Activated CD8-positive, alpha-beta memory T cell treated with anti-CD3 and anti-CD28 coated beads for 1 hour (primary cell): ENCODE measurements around the gene FXYD7.
"Not testable (repeated sequence)": the region's sequence is repeated elsewhere in the genome, so short reads cannot be mapped to it uniquely, and the experiment has no call there.

Source experiments
- DNase-seq, 2 donors: peaks; one replicate each; pipeline ENCODE4 v3.0.0-alpha.2; 2020; ENCODE audit warnings: low read depth in 1 of 2; ENCODE audit errors: extremely low read depth in 1 of 2

The FXYD7 gene

GRCh38 chr19:35125749-35126623, 17.1 kb upstream of the FXYD7 start:
- no peak for DNase-seq

- no peak for DNase-seq
These were observed 16.5 kb upstream of the FXYD7 start for GRCh38 chr19:35126624-35126959.

DNA sequence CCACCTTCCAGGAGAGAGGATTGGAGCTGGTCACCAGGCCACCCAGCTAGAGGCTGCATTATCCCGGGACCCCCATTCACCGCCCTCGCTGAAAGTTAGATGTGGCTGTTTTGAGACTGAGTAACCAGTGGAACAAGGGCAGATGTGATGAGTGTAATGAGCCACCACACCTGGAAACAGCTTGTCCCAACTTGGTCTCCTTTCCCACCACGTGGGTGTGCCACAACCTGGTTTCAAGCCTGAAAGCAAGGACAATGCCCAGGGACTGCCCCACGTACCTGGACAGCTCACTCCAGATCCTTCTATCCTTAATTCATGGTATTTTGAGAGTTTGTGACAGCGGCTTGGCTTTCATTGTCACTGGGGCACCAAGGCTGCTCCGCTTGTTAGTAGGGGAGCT, 15.2 kb upstream of the FXYD7 start:
- no peak for DNase-seq

DNA sequence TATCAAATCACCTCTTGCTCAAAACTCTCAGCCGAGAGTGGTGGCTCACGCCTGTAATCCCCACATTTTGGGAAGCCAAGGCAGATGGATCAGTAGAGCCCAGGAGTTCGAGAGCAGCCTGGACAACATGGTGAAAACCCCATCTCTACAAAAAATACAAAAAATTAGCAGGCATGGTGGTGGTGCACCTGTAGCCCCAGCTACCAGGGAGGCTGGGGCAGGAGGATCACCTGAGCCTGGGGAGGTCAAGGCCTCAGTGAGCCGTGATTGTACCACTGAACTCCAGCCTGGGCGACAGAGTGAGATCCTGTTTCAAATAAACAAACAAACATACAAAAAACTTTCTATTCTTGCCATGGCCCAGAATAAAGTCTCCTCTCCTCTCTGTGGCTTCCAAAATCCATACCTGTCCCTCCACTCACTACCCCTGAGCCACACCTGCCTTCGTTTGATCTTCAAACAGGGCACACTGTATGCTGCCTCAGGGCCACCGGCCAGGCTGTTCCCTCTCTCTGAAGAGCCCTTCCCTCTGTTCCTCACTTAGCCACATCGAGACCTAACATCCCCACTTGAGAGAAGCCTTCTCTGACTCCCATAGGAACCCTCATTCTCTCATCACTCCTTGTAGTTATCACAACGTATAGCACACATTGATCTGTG, 14.5 kb upstream of the FXYD7 start:
- no peak for DNase-seq

- not testable (repeated sequence) for DNase-seq
These were observed 13.3 kb upstream of the FXYD7 start for GRCh38 chr19:35129724-35130274.

GRCh38 chr19:35130761-35131720, 12.0 kb upstream of the FXYD7 start:
- no peak for DNase-seq

DNA sequence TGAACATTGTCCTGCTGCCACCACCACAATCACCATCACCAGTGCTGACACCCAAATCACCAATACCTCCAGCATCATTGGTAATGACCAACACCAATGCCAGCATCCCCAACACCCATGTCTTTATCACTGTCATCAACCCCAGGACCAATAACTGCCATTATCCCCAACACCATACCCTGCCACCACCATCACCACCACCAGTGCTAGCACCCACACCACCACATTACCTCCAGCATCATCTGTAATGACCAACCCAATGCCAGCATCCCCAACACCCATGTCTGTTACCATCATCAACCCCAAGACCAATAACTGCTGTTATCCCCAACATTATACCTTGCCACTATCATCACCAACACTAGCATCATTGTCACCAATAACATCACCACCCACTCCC, 10.8 kb upstream of the FXYD7 start:
- no peak for DNase-seq

- DNase-seq = no peak
These were observed 9.2 kb upstream of the FXYD7 start for GRCh38 chr19:35133826-35134225.

DNA sequence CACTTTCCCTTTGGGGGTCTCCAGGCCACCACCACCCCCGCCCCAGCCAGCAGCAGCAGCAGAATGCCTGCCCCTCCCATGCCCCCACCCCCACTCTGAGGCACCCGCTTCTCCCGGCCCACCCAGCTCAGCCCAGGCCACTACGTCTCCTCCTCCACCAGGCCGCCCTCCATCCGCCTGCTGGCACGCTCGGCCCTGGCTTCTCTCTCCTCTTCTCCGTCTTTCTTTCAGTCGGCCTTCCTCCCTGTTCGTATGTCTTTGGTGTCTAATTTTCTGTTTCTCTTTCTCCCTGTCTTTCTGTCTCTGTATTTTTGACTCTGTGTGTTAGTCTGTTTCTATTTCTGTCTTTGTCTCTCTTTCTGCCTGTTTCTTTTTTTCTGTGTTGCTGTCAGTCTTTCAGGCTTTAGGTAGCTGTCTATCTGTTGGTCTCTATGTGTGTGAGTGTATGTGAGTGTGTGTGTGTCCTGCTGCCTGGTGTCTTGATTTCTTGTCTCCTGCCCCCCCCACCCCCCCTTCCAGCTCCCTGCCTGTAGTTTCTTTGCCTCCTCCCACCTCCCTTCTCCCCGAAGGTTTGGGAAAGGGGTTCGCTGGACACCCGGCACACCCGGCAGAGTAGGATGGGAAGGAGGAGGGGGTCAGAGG, 8.3 kb upstream of the FXYD7 start, which contains the start of gene LGI4:
Gene LGI4 (minus strand): TSS at position 459 of the 642 bp plus-strand sequence. CDS start 379 bp downstream, at position 80.
- no peak for DNase-seq

GRCh38 chr19:35135389-35135909, 7.6 kb upstream of the FXYD7 start:
- DNase-seq = peak in 1 of 2 donors; percentile 44

GRCh38 chr19:35136231-35136630, 6.8 kb upstream of the FXYD7 start:
- DNase-seq = no peak

DNA sequence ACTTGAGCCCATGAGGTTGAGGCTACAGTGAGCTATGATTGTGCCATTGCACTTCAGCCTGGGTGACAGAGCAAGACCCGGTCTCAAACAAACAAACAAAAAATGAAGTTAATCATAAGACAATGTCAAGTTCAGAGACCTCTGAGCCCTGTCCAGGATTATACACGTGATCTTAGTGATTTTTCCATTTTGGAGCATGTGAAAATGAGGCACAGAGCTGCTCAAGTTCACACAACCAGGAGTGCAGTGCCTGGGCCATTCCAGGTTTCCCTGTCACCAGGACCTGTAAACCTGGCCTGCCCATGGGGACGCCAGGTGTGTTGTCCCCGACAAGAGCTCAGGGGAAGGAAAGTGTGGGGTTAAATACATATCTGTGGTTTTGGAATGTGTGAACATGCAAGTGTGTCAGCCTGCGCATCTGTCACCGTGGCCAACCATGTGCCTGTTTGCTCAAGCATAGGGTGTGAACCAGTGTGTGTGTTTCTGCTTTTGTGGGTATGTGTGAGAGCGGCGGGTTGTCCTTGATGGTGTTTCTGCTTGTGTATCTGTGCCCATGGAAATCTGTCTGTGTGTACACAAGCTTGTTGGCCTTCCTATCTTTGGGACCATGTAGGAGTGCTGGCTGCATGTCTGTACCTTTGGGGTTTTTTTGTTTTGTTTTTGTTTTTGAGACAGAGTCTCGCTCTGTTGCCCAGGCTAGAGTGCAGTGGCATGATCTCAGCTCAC, 5.9 kb upstream of the FXYD7 start:
- DNase-seq = no peak

DNA sequence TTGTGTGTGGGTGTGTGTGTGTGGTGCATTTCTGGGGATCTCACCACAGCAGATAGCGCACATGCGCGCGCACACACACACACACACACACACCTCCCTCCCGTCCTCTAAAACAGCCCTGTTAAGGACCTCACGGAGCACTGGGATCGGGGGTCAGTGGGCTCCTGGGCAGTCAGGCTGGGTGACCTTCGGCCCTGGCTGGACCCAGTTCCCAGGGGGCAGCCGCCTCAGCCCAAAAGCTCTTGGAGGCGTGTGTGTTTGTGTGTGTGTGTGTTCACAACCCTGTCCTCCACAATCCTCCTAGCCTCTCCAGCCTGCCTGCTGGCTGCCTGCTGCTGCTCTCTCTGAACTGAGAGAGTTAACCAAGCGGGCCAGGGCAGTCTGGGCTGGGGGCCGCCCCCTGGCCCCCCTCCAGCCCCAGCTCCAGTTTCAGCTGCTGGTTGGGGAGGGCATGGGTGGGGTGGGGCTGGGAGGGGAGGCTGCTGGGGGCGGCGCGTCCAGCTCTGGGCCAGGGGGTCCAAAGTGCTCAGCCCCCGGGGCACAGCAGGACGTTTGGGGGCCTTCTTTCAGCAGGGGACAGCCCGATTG, 4.7 kb upstream of the FXYD7 start, which contains the start of gene FXYD1:
Gene FXYD1 (plus strand): TSS at position 520 of the 588 bp plus-strand sequence. CDS start 1,256 bp downstream, outside the sequence.
- no peak for DNase-seq

DNA sequence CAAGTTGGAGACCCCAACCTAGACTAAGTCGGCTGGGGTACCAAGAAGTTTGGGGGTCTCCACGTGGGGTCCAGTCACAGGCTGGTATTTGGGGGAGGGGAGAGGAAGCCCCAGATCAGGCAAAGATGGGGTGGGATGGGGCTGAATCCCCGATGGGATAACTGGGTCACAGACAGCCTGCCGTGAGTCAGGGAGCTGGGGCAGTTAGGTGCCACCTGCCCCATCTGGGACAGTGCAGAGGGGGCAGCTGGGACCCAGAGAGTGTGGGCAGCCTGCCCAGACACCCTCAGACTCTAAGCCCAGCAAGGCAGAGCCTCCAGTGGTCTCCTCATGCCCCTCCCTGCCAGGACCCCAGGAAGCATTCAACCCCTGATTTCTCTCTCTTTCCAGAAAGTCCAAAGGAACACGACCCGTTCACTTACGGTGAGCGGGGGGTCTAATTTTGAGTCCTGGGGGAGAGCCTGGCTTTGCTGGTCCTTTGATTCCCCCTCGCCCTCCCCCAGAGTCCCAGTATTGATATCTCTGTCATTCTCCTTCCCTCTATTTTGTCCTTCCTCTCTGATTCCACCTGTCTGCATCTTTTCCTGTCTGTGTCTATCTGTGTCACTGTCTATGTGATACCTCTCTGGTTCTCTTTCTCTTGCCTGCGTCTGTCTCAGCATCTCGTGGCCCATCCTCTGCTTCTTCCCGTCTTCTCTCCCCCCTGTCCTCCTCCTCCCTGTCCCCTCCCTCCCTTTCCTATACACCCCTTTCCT, 2.7 kb upstream of the FXYD7 start:
- no peak for DNase-seq

DNA sequence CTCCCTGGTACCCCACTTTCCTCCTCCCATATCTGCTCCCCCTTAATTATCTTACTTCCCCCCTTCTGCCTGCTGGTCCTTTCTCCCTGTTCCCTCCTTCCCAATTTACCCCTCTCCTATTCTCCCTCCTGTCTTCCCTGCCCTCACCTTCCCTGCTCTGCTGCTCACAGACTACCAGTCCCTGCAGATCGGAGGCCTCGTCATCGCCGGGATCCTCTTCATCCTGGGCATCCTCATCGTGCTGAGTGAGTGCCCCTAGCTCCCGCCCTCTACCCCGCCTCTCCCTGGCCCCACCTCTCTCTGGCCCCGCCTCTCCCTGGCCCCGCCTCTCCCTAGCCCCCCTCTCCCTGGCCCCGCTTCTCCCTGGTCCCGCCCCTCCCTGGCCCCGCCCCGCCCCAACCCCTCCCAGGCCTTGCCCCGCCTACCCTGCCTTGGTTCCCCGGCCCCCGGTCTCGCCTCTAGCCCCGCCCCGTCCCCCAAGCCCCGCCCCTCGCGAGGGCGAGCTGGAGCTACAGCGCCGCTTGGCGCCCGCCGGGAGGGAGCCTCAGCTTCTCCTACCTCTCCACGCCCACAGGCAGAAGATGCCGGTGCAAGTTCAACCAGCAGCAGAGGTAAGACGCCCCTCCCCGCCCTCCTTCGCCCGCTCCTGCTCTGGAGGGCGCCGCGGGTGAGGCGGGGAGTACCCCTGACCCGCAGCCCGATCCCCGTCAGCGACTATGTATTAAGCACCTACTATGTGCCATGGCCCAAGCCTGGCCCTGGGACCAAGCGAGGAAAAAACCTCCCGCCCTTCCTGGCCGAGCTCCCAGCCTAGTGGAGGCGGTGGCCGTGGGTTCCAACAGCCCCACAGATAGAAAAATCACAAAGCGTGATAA, 1.9 kb upstream of the FXYD7 start:
- DNase-seq = peak; percentile 80 to 95

- DNase-seq = no peak
These were observed 1.0 kb upstream of the FXYD7 start for GRCh38 chr19:35141837-35142605.
